ENCODE measurements around the gene FAM187B.
"Not testable (repeated sequence)": the region's sequence is repeated elsewhere in the genome, so short reads cannot be mapped to it uniquely, and the experiment has no call there.

FAM187B gene

GRCh38 chr19:35229601-35230000 lies 1.1 kb upstream of the FAM187B start:
- Mint-ChIP-seq H3K4me3 (no peak overlapping the region), H3K4me1 (peaks cover 14% of the 10 kb centered on the region), H3K36me3 (no peaks in the 10 kb centered on the region), H3K27ac (no peak overlapping the region), H3K27me3 (peaks cover 1% of the 10 kb centered on the region), H3K9me3 (no peaks in the 10 kb centered on the region)
- ATAC-seq (ENCODE audit: low read depth) (no peak), DNase-seq (ENCODE audit: low spot score in 2 of 2) (no peak)

- no peak for DNase-seq (ENCODE audit: low spot score in 2 of 2)
- H3K27me3 Mint-ChIP-seq = no peaks in the 10 kb centered on the region
- no peaks in the 10 kb centered on the region for H3K9me3 Mint-ChIP-seq
- ATAC-seq (ENCODE audit: low read depth) = no peak
- no peak overlapping the region for H3K4me3 Mint-ChIP-seq
- peaks cover 8% of the 10 kb centered on the region for H3K4me1 Mint-ChIP-seq
- no peaks in the 10 kb centered on the region for H3K36me3 Mint-ChIP-seq
- no peak overlapping the region for H3K27ac Mint-ChIP-seq
These were observed 1.8 kb downstream of the FAM187B start for GRCh38 chr19:35226748-35227147.

DNA sequence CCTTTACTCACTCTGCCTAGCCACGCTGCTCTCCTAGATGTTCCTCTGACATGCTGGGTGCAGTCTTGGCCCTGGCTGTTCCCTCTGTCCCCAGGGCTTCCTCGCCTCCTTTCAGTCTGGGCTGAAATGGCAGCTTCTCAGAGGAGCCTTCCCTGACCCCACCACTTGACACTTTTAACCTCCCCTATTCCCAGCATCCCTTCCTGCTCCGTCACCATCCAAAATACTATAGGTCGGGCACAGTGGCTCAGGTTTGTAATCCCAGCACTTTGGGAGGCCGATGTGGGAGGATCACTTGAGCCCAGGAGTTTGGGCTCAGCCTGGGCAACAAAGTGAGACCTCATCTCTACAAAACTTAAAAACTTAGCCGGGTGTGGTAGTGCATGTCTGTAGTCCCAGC lies 2.6 kb downstream of the FAM187B start:
- Mint-ChIP-seq H3K27me3 (no peaks in the 10 kb centered on the region), H3K4me3 (no peak overlapping the region), H3K4me1 (peaks cover 8% of the 10 kb centered on the region), H3K36me3 (no peaks in the 10 kb centered on the region), H3K9me3 (no peaks in the 10 kb centered on the region), H3K27ac (peak overlapping the region; percentile 45)
- no peak for ATAC-seq (ENCODE audit: low read depth)
- no peak for DNase-seq (ENCODE audit: low spot score in 2 of 2)

DNA sequence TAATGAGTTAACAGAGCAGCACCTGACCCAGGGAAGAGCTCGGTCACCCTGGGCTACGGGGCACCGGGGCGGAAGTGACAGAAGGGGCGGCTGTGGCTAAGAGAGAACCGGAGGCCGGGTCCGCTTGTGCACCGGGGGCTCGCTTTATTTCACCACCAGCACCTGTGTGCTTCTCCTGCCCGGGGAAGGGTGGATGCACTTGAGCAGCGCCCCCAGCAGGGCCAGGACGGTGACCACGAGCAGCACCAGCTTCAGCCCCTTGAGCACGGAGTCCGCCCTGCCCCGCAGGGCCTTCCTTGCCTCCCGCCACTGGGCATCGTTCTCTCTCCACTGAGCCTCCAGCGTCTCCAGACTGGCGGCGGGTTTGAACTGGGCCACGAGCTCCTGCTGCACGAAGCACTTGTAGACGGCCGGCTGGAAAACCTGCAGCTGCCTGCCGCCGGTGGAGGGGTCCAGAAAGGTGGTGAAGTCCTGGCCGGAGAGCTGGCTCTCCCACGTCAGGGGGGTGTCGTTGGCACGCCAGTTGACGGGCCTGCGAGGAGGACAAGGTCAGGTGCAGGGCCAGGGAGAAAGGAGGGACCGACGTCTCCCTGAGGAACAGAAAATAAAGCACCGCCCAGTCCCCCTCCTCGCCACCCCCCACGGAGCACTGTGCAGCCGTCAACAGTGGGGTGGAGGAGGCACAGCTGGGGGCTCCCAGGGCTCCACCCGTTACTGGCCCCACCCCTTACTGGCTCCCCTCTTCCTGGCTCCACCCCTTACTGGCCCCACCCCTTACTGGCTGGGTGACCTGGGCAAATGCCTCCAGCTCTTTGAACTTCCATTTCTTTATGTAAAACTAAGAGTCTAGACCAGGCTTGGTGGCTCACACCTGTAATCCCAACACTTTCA lies 3.6 kb downstream of the FAM187B start:
- Mint-ChIP-seq H3K4me1 (peaks cover 8% of the 10 kb centered on the region), H3K27ac (peak overlapping the region; percentile 45), H3K27me3 (no peaks in the 10 kb centered on the region), H3K9me3 (no peaks in the 10 kb centered on the region), H3K36me3 (no peaks in the 10 kb centered on the region), H3K4me3 (peak overlapping the region; percentile 44)
- ATAC-seq (ENCODE audit: low read depth) = peak; percentile 93
- DNase-seq (ENCODE audit: low spot score in 2 of 2) = no peak

DNA sequence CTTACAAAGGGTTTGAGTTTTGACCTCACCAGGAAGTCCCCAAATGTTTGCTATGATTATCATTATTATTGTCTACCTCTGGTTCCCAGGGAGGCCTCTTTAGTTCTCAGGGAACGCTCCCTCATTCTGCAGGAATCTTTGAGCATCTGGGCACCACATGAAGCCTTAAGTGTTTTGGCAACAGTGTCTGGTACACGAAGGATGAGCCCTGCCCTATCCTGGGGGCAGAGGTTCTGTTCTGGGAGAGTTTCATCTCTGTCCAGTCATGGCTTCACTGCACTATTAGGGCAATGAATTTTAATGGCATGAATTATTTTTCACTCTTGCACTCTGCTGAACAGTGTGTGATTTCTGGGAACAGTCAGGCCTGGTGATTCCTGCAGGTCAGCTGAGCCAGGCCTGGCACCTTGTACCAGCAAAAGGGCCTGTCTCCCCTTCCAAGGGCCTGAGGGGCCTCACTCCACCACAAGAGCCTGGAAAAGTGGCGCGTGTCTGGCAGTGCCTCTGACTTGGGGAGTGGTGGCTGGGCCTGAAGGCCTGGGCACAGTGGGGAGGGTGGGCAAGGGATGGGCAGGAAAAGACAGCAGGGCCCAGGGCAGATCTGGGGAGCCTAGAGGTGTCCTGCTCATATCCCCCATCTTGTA lies 4.6 kb downstream of the FAM187B start:
- peaks cover 11% of the 10 kb centered on the region for H3K4me1 Mint-ChIP-seq
- no peaks in the 10 kb centered on the region for H3K36me3 Mint-ChIP-seq
- H3K27me3 Mint-ChIP-seq = no peaks in the 10 kb centered on the region
- no peak overlapping the region for H3K27ac Mint-ChIP-seq
- peaks cover 3% of the 10 kb centered on the region for H3K9me3 Mint-ChIP-seq
- ATAC-seq (ENCODE audit: low read depth) = no peak
- DNase-seq (ENCODE audit: low spot score in 2 of 2) = no peak
- no peak overlapping the region for H3K4me3 Mint-ChIP-seq

GRCh38 chr19:35223084-35223790 lies 5.3 kb downstream of the FAM187B start:
- H3K36me3 Mint-ChIP-seq = no peaks in the 10 kb centered on the region
- no peak for ATAC-seq (ENCODE audit: low read depth)
- H3K27ac Mint-ChIP-seq = no peak overlapping the region
- peaks cover 11% of the 10 kb centered on the region for H3K4me1 Mint-ChIP-seq
- no peak overlapping the region for H3K4me3 Mint-ChIP-seq
- H3K27me3 Mint-ChIP-seq = no peaks in the 10 kb centered on the region
- DNase-seq (ENCODE audit: low spot score in 2 of 2) = no peak
- H3K9me3 Mint-ChIP-seq = peaks cover 3% of the 10 kb centered on the region

DNA sequence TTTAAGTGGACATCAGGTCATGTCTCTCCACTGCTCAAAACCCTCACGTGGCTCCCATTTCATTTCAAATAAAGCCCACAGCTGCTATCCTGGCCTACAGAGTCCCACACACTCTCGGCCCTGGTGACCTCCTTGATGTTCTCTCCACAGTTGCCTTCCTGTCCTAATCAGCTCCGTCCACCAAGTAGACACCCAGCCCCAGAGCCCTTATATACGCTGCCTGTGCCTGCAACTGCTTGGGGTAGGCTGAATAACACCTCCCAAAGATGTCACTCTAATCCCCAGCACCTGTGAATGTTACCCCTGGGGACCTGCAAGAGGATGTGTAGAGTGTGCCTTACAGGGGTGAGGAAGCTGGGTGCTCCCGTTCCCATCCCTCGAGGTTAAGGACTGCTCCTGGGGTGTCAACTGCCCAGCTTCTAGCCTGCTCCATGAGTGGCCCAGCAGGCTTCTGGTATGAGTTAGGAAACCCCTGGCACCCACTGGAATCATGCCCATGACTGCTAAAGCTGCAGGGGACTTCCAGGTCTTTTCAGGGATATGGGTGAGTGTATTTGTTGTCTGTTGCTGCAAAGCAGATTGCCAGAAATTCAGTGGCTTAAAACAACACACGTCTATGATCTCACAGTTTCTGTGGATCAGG lies 6.0 kb downstream of the FAM187B start:
- no peak for DNase-seq (ENCODE audit: low spot score in 2 of 2)
- Mint-ChIP-seq H3K27ac (no peak overlapping the region), H3K9me3 (peaks cover 3% of the 10 kb centered on the region), H3K4me3 (no peak overlapping the region), H3K27me3 (no peaks in the 10 kb centered on the region), H3K36me3 (no peaks in the 10 kb centered on the region), H3K4me1 (peaks cover 11% of the 10 kb centered on the region)
- no peak for ATAC-seq (ENCODE audit: low read depth)

DNA sequence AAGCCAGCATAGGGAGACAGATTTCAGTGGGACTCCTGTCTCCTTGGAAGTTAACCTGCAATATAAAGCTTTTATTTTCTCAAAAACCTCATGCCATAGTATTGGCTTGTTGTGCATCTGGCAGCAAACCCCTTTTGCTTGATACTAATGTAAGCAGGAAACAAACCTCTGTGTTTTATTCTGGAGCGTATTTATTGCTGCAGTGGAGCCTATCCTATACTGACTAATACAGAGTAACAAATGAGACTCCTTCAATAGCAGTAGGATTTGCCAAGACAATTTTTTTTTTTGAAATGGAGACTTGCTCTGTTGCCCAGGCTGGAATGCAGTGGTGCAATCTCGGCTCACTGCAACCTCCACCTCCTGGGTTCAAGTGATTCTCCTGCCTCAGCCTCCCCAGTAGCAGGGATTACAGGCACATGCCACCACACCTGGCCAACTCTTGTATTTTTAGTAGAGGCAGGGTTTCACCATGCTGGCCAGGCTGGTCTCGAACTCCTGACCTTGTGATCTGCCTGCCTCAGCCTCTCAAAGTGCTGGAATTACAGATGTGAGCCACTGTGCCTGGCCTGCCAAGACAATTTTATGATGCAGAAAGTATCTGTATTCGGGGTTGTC lies 7.5 kb downstream of the FAM187B start:
- DNase-seq (ENCODE audit: low spot score in 2 of 2); H3K36me3 Mint-ChIP-seq; H3K27me3 Mint-ChIP-seq; H3K27ac Mint-ChIP-seq; H3K9me3 Mint-ChIP-seq; H3K4me3 Mint-ChIP-seq; ATAC-seq (ENCODE audit: low read depth): not testable (repeated sequence)
- peaks cover 18% of the 10 kb centered on the region for H3K4me1 Mint-ChIP-seq

DNA sequence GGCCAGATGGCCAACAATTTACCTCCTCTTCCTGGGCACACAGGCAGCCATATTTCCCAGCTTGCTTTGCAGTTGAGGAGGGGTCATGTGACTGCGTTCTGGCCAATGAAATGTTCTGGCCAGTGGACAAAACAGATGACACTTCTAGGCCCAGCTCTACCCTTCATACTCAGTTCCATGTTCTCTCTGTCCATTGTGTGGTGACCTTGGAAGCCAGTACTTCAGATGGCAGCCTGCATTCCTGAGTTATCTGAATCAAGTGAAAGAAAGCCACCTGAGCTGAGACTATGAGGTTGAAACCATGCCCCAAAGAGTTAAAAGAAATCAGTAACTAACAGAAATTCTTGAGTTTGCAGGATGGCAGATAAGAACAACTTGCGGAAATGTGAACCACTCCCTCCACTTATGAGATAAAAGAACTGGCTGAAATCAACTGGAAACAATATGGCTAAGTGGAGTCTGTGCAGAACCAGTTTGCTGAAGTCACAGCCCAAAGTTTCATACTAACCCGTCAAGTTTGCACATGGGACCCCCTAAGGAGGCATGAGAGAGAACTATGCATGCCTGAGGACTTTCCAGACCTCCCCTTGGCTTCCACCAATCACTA lies 8.1 kb downstream of the FAM187B start:
- ATAC-seq (ENCODE audit: low read depth) = no peak
- Mint-ChIP-seq H3K4me1 (peaks cover 17% of the 10 kb centered on the region), H3K27me3 (no peaks in the 10 kb centered on the region), H3K27ac (no peak overlapping the region), H3K4me3 (no peak overlapping the region), H3K36me3 (no peaks in the 10 kb centered on the region), H3K9me3 (peaks cover 3% of the 10 kb centered on the region)
- DNase-seq (ENCODE audit: low spot score in 2 of 2) = no peak

- Mint-ChIP-seq H3K27ac (no peak overlapping the region), H3K4me3 (no peak overlapping the region), H3K36me3 (no peaks in the 10 kb centered on the region), H3K27me3 (no peaks in the 10 kb centered on the region), H3K9me3 (peaks cover 3% of the 10 kb centered on the region), H3K4me1 (peaks cover 21% of the 10 kb centered on the region)
- DNase-seq (ENCODE audit: low spot score in 2 of 2) (no peak), ATAC-seq (ENCODE audit: low read depth) (no peak)
These were observed 9.5 kb downstream of the FAM187B start for GRCh38 chr19:35219008-35219407.

GRCh38 chr19:35217649-35217990 lies 10.9 kb downstream of the FAM187B start:
- Mint-ChIP-seq H3K4me1 (peaks cover 29% of the 10 kb centered on the region), H3K4me3 (no peak overlapping the region), H3K36me3 (no peaks in the 10 kb centered on the region), H3K27ac (no peak overlapping the region), H3K27me3 (no peaks in the 10 kb centered on the region), H3K9me3 (peaks cover 3% of the 10 kb centered on the region)
- ATAC-seq (ENCODE audit: low read depth) (no peak), DNase-seq (ENCODE audit: low spot score in 2 of 2) (no peak)

GRCh38 chr19:35216833-35217648 lies 11.5 kb downstream of the FAM187B start:
- peak in 1 of 2 donors; percentile 42 for DNase-seq (ENCODE audit: low spot score in 2 of 2)
- Mint-ChIP-seq H3K27ac (peak overlapping the region; percentile 97), H3K4me1 (peaks cover 35% of the 10 kb centered on the region)

More at GRCh38 chr19:35216833-35217648, 11.5 kb downstream of the FAM187B start:
- Mint-ChIP-seq H3K9me3 (peaks cover 3% of the 10 kb centered on the region), H3K27me3 (no peaks in the 10 kb centered on the region), H3K36me3 (no peaks in the 10 kb centered on the region), H3K4me3 (no peak overlapping the region)
- ATAC-seq (ENCODE audit: low read depth) = peak; percentile 14

All from memory B cell (primary cell).